H9 (cell line): ENCODE measurements around the gene BTLA. TPM values are rescaled to one million over a fixed set of nuclear protein-coding genes. Genes with fewer than 3 reads are reported as not detected.

Experiments
- DNase-seq: peaks from one replicate; pipeline ENCODE4 v3.0.0-alpha.2; 2017
- H2AFZ ChIP-seq: one replicate; pipeline ENCODE4 v1.6.1; 2013; ENCODE audit warnings: mild to moderate bottlenecking, low read length, control low read depth, moderate library complexity
- H2AK5ac ChIP-seq: 2 replicates; pipeline ENCODE4 v1.6.1; 2013; ENCODE audit warnings: low read length, control low read depth, mixed read lengths; ENCODE audit not compliant: insufficient read length
- H2BK120ac ChIP-seq: one replicate; pipeline ENCODE4 v1.6.1; 2013; ENCODE audit warnings: low read depth, mild to moderate bottlenecking, low read length, control low read depth, inconsistent platforms; ENCODE audit not compliant: poor library complexity, severe bottlenecking
- H2BK12ac ChIP-seq: 2 replicates; pipeline ENCODE4 v1.6.1; 2013; ENCODE audit warnings: low read length, control low read depth, mixed read lengths, low read depth; ENCODE audit not compliant: insufficient read length
- H2BK15ac ChIP-seq: 2 replicates; pipeline ENCODE4 v1.6.1; 2013; ENCODE audit warnings: low read depth, low read length, control low read depth
- H2BK20ac ChIP-seq: one replicate; pipeline ENCODE4 v1.6.1; 2013; ENCODE audit warnings: low read depth, mild to moderate bottlenecking, low read length, control low read depth, inconsistent platforms; ENCODE audit not compliant: poor library complexity, severe bottlenecking
- H2BK5ac ChIP-seq: 2 replicates; pipeline ENCODE4 v1.6.1; 2013; ENCODE audit warnings: low read length, control low read depth, mixed read lengths; ENCODE audit not compliant: insufficient read length
- H3K14ac ChIP-seq: 2 replicates; pipeline ENCODE4 v1.6.1; 2013; ENCODE audit warnings: low read length, control low read depth; ENCODE audit not compliant: insufficient read depth
- H3K18ac ChIP-seq: 2 replicates; pipeline ENCODE4 v1.6.1; 2013; ENCODE audit warnings: low read depth, mild to moderate bottlenecking, mixed read lengths, low read length, control low read depth; ENCODE audit not compliant: insufficient read length
- H3K23ac ChIP-seq: 2 replicates; pipeline ENCODE4 v1.6.1; 2013; ENCODE audit warnings: low read length, control low read depth, mixed read lengths, low read depth; ENCODE audit not compliant: insufficient read length
- H3K23me2 ChIP-seq: 2 replicates; pipeline ENCODE4 v1.6.1; 2013; ENCODE audit warnings: low read depth, mild to moderate bottlenecking, mixed read lengths, low read length, control low read depth; ENCODE audit not compliant: insufficient read length, poor library complexity, severe bottlenecking
- H3K27ac ChIP-seq: 2 replicates; pipeline ENCODE4 v1.5.1; 2013; ENCODE audit warnings: low read length, control low read depth, mixed read lengths, low read depth; ENCODE audit not compliant: insufficient read length
- H3K27me3 ChIP-seq: 2 replicates; pipeline ENCODE4 v1.6.1; 2013; ENCODE audit warnings: low read length, control low read depth, inconsistent platforms; ENCODE audit not compliant: insufficient read depth
- H3K4ac ChIP-seq: 2 replicates; pipeline ENCODE4 v1.6.1; 2013; ENCODE audit warnings: low read depth, mild to moderate bottlenecking, control low read depth, inconsistent platforms, low read length, moderate library complexity
- H3K4me1 ChIP-seq: 2 replicates; pipeline ENCODE4 v1.6.1; 2013; ENCODE audit warnings: low read length, control low read depth, inconsistent platforms; ENCODE audit not compliant: insufficient read depth
- H3K4me2 ChIP-seq: 2 replicates; pipeline ENCODE4 v1.6.1; 2013; ENCODE audit warnings: low read length, control low read depth, mixed read lengths; ENCODE audit not compliant: insufficient read length, insufficient read depth
- H3K56ac ChIP-seq: 2 replicates; pipeline ENCODE4 v1.6.1; 2013; ENCODE audit warnings: low read depth, mild to moderate bottlenecking, mixed read lengths, low read length, control low read depth; ENCODE audit not compliant: insufficient read length
- H3K79me1 ChIP-seq: 2 replicates; pipeline ENCODE4 v1.6.1; 2013; ENCODE audit warnings: low read depth, mild to moderate bottlenecking, moderate library complexity, low read length, control low read depth, inconsistent platforms; ENCODE audit not compliant: insufficient read depth, poor library complexity, severe bottlenecking
- H3K79me2 ChIP-seq: 2 replicates; pipeline ENCODE4 v1.6.1; 2013; ENCODE audit warnings: low read length, control low read depth, inconsistent platforms; ENCODE audit not compliant: insufficient read depth
- H3K9ac ChIP-seq: 2 replicates; pipeline ENCODE4 v1.6.1; 2013; ENCODE audit warnings: low read length, control low read depth, mixed read lengths; ENCODE audit not compliant: insufficient read length; ENCODE audit errors: extremely low read depth
- H3K9me3 ChIP-seq: one replicate; pipeline ENCODE4 v1.6.1; 2013; ENCODE audit warnings: low read depth, low read length, inconsistent platforms; ENCODE audit not compliant: control insufficient read depth
- H3T11ph ChIP-seq: one replicate; pipeline ENCODE4 v1.6.1; 2013; ENCODE audit warnings: mild to moderate bottlenecking, low read length, control low read depth, inconsistent platforms
- H4K20me1 ChIP-seq: one replicate; pipeline ENCODE4 v1.6.1; 2013; ENCODE audit not compliant: control insufficient read depth, insufficient read length, insufficient read depth
- H4K5ac ChIP-seq: 2 replicates; pipeline ENCODE4 v1.6.1; 2013; ENCODE audit warnings: low read depth, mild to moderate bottlenecking, mixed read lengths, low read length, control low read depth; ENCODE audit not compliant: insufficient read length
- H4K8ac ChIP-seq: replicated peaks from 2 replicates; pipeline ENCODE4 v1.6.1; 2013; ENCODE audit warnings: low read length, control low read depth, mixed read lengths, low read depth; ENCODE audit not compliant: insufficient read length
- H4K91ac ChIP-seq: 2 replicates; pipeline ENCODE4 v1.6.1; 2013; ENCODE audit warnings: low read depth, mild to moderate bottlenecking, moderate library complexity, mixed read lengths, low read length, control low read depth; ENCODE audit not compliant: insufficient read length
- H3K27ac Mint-ChIP-seq, 3 experiments: 2 replicates in 2 of 3; 3 replicates in 1 of 3; pipeline ENCODE4 v1.8.0; 2020 to 2021; ENCODE audit warnings: mixed read lengths in 3 of 3, mild to moderate bottlenecking in 1 of 3, moderate library complexity in 1 of 3
- H3K27me3 Mint-ChIP-seq: 2 replicates; pipeline ENCODE4 v1.8.0; 2021; ENCODE audit warnings: low read depth, mild to moderate bottlenecking, moderate library complexity, mixed read lengths
- H3K36me3 Mint-ChIP-seq, 3 experiments: 2 replicates in 2 of 3; 3 replicates in 1 of 3; pipeline ENCODE4 v1.8.0; 2020 to 2021; ENCODE audit warnings: low read depth in 3 of 3, mixed read lengths in 3 of 3; ENCODE audit not compliant: insufficient read depth in 1 of 3
- H3K4me1 Mint-ChIP-seq, 2 experiments: 2 replicates each; pipeline ENCODE4 v1.8.0; 2020; ENCODE audit warnings: mixed read lengths in 2 of 2
- H3K4me3 Mint-ChIP-seq, 2 experiments: 2 replicates in 1 of 2; 3 replicates in 1 of 2; pipeline ENCODE4 v1.8.0; 2020 to 2021; ENCODE audit warnings: mild to moderate bottlenecking in 2 of 2, mixed read lengths in 2 of 2, moderate library complexity in 1 of 2
- H3K9me3 Mint-ChIP-seq, 2 experiments: 2 replicates in 1 of 2; 3 replicates in 1 of 2; pipeline ENCODE4 v1.8.0; 2020; ENCODE audit warnings: mild to moderate bottlenecking in 2 of 2, mixed read lengths in 2 of 2, moderate library complexity in 1 of 2
- WGBS: extraction: QIAGEN DNeasy Blood & Tissue Kit; methylation state at CpG from one replicate; pipeline ENCODE4 v1.1.7; 2013; ENCODE audit warnings: missing lambda C conversion rate, low lambda C conversion rate, mixed read lengths; ENCODE audit not compliant: insufficient read length; ENCODE audit errors: extremely low coverage; 5-methylcytosine and 5-hydroxymethylcytosine counted together
- total RNA-seq: library from RNA; stranded (reverse); gene quantifications from 2 replicates; pipeline ENCODE4 v1.2.1, GENCODE V29; 2021
- TF ChIP-seq, protein P1 (sequence below): fragments of 200-600 bp; sonication (generic); conservative IDR thresholded peaks from 3 replicates; pipeline ENCODE4 v1.8.0; 2021; ENCODE audit warnings: antibody characterized with exemption, mild to moderate bottlenecking

Gene BTLA
- total RNA-seq, 1 experiment from 2014 or later: not detected

DNA sequence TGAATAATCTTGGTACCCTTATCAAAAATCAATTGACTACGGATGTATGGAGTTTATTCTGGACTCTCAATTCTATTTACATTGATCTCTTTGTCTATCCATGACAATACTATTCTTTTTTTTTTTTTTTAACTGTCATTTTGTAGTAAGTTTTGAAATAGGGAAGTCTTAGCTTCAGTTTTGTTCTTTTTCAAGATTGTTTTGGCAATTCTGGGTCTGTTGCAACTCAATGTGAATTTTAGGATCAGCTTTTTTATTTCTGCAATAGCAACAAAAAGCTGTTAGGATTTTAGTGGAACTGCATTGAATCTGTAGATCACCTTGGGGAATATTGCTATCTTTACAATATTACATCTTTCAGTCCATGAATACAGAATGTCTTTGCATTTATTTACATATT is 21.4 kb downstream of the BTLA start:
- Histone ChIP-seq H3K23ac (no peak overlapping the region), H3K4ac (no peak overlapping the region), H2BK15ac (no peak overlapping the region), H2AK5ac (no peak overlapping the region), H4K8ac (no peak overlapping the region), H4K5ac (no peak overlapping the region), H3K27me3 (no peaks in the 10 kb centered on the region), H3K23me2 (no peaks in the 10 kb centered on the region), H2AFZ (no peak overlapping the region), H3K9ac (no peak overlapping the region), H4K20me1 (no peaks in the 10 kb centered on the region), H2BK12ac (no peak overlapping the region), H3K79me1 (no peaks in the 10 kb centered on the region), H3K56ac (no peak overlapping the region), H4K91ac (no peak overlapping the region), H3K18ac (no peak overlapping the region), H3K27ac (no peak overlapping the region), H3K4me2 (no peak overlapping the region), H2BK120ac (no peak overlapping the region), H3K14ac (no peak overlapping the region), H3K4me1 (0 out of 2 replicates have a peak, but pooled peaks cover 3% of the 10 kb centered on the region), H3T11ph (no peak overlapping the region), H2BK20ac (no peak overlapping the region), H3K79me2 (no peaks in the 10 kb centered on the region), H2BK5ac (no peak overlapping the region), H3K9me3 (no peaks in the 10 kb centered on the region)
- no peak for DNase-seq
- WGBS: no CpG with 5 or more reads among the region's 1 CpG
- Mint-ChIP-seq H3K4me1 (peaks cover 3 to 8% of the 10 kb centered on the region in 2 experiments; a peak in 2 of 4 replicates), H3K9me3 (no peaks in the 10 kb centered on the region), H3K27ac (no peak overlapping the region), H3K4me3 (no peak overlapping the region), H3K27me3 (no peaks in the 10 kb centered on the region), H3K36me3 (no peaks in the 10 kb centered on the region)
- TF ChIP-seq, protein P1, sequence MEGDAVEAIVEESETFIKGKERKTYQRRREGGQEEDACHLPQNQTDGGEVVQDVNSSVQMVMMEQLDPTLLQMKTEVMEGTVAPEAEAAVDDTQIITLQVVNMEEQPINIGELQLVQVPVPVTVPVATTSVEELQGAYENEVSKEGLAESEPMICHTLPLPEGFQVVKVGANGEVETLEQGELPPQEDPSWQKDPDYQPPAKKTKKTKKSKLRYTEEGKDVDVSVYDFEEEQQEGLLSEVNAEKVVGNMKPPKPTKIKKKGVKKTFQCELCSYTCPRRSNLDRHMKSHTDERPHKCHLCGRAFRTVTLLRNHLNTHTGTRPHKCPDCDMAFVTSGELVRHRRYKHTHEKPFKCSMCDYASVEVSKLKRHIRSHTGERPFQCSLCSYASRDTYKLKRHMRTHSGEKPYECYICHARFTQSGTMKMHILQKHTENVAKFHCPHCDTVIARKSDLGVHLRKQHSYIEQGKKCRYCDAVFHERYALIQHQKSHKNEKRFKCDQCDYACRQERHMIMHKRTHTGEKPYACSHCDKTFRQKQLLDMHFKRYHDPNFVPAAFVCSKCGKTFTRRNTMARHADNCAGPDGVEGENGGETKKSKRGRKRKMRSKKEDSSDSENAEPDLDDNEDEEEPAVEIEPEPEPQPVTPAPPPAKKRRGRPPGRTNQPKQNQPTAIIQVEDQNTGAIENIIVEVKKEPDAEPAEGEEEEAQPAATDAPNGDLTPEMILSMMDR: no peak
